ENCODE measurements around the gene PUM2.
"Not testable (repeated sequence)": the region's sequence is repeated elsewhere in the genome, so short reads cannot be mapped to it uniquely, and the experiment has no call there.

The PUM2 gene

DNA sequence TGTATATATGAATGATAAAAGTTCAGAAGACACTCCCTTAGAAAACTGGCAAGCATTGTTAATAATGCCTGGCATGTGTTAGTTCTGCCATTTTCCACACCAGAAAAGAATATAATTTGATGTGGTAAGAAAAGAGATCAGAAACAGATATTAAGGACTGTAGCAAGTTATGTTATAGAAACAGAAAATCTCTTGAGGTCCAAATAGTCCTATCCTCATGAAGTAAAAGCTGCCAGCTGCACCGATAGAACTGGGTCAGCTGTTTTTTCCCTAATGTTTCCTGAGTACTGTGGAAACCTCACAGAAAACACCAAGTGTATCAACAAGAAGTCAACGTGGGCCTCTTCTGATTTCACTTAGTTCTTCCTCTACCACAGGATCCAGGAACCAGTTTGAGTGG, 68.8 kb downstream of the PUM2 start:
- WGBS, result 93% methylated on average over 2 of the region's 2 CpGs
- Histone ChIP-seq H3K36me3 (ENCODE audit: insufficient read depth, low read length) (peaks cover 100% of the 10 kb centered on the region), H3K4me3 (ENCODE audit: low read length) (no peak overlapping the region), H3K27ac (ENCODE audit: low read depth, low read length) (no peak overlapping the region), H3K4me1 (ENCODE audit: insufficient read depth, low read length) (no peaks in the 10 kb centered on the region), H3K27me3 (ENCODE audit: insufficient read depth, low read length) (no peaks in the 10 kb centered on the region), H3K9ac (ENCODE audit: low read depth, low read length) (no peak overlapping the region), H3K9me3 (ENCODE audit: insufficient read depth, low read depth, low read length) (no peaks in the 10 kb centered on the region)

DNA sequence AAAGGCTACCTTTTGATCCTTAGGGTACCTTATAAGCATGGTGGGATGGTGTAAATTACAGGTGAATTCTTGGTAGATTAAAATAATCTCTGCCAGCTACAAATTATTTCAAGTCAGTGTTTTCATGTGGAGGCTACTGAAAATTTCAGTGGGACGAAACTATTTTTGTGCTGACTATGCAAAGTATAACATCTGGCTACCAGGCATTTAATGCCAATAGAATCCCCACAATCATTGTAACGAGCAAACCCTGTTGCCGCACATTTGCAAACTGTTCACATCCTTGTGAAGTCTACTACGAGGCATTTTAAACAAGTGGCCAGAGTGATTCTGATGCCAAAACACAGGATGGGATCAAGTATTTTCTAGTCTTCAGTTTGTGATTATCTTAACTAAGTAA, 77.6 kb downstream of the PUM2 start:
- no peak overlapping the region for H3K9ac ChIP-seq (ENCODE audit: low read depth, low read length)
- no peak overlapping the region for H3K4me3 ChIP-seq (ENCODE audit: low read length)
- H3K4me1 ChIP-seq (ENCODE audit: insufficient read depth, low read length), result no peaks in the 10 kb centered on the region
- WGBS, result 96% methylated on average over 4 of the region's 4 CpGs
- H3K27ac ChIP-seq (ENCODE audit: low read depth, low read length), result no peak overlapping the region
- no peaks in the 10 kb centered on the region for H3K9me3 ChIP-seq (ENCODE audit: insufficient read depth, low read depth, low read length)
- peaks cover 81% of the 10 kb centered on the region for H3K36me3 ChIP-seq (ENCODE audit: insufficient read depth, low read length)
- H3K27me3 ChIP-seq (ENCODE audit: insufficient read depth, low read length), result no peaks in the 10 kb centered on the region

DNA sequence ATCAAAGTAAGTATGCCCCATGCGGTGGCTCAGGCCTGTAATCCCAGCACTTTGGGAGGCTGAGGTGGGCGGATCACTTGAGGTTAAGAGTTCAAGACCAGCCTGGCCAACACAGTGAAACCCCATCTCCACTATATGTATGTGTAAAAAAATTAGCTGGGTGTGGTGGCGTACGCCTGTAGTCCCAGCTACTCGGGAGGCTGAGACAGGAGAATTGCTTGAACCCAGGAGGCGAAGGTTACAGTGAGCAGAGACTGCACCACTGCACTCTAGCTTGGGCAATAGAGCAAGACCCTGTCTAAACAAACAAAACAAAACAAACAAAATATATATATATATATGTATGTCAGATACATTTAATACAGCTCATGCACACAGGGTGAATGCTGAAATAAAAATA, 82.3 kb downstream of the PUM2 start:
- H3K4me3 ChIP-seq (ENCODE audit: low read length); H3K4me1 ChIP-seq (ENCODE audit: insufficient read depth, low read length); H3K9me3 ChIP-seq (ENCODE audit: insufficient read depth, low read depth, low read length); H3K9ac ChIP-seq (ENCODE audit: low read depth, low read length); H3K27me3 ChIP-seq (ENCODE audit: insufficient read depth, low read length); H3K27ac ChIP-seq (ENCODE audit: low read depth, low read length): not testable (repeated sequence)
- H3K36me3 ChIP-seq (ENCODE audit: insufficient read depth, low read length), result peaks cover 64% of the 10 kb centered on the region
- WGBS, result 95% methylated on average over 6 of the region's 6 CpGs

DNA sequence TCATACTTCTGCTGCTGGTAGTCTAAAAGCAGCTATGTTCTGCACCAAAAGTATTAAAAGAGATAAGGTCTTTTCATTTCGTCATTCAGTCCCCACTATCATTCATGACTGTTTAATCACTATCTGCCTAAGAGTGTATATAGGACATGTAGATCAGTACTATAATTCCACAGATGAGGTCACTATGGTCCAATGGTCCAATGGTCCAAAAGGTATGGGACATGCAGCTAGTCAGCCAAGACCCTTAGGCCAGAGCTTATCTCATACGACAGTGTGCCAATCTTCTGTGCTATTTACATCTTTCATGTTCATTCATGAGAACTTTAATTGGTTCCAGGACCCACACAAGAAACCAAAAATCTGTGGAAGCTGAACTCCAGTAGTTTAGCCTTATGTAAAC, 83.1 kb downstream of the PUM2 start:
- no peaks in the 10 kb centered on the region for H3K27me3 ChIP-seq (ENCODE audit: insufficient read depth, low read length)
- H3K4me1 ChIP-seq (ENCODE audit: insufficient read depth, low read length), result no peaks in the 10 kb centered on the region
- H3K27ac ChIP-seq (ENCODE audit: low read depth, low read length), result no peak overlapping the region
- no peaks in the 10 kb centered on the region for H3K9me3 ChIP-seq (ENCODE audit: insufficient read depth, low read depth, low read length)
- H3K4me3 ChIP-seq (ENCODE audit: low read length), result no peak overlapping the region
- no peak overlapping the region for H3K9ac ChIP-seq (ENCODE audit: low read depth, low read length)
- H3K36me3 ChIP-seq (ENCODE audit: insufficient read depth, low read length), result peaks cover 64% of the 10 kb centered on the region
- 94% methylated on average over 1 of the region's 2 CpGs for WGBS

DNA sequence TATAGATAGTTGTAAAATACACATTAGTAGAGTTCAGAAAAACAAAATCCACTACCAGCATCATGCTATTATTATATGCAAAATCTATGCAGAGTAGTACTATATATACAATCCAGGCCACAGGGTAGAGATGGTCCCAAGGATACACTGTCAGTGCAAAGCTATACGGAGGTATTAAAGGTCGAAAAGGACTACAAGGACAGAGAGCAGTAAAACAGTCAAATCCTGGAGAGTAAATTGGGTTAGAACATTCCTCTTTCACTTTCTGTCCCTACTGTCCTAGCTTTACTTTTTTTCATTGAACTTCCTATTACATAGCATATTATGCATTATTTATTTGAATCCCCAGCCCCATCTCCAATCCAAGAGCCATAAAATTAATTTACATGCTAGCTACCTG, 86.0 kb downstream of the PUM2 start:
- H3K36me3 ChIP-seq (ENCODE audit: insufficient read depth, low read length), result peaks cover 67% of the 10 kb centered on the region
- H3K4me1 ChIP-seq (ENCODE audit: insufficient read depth, low read length), result no peaks in the 10 kb centered on the region
- H3K9ac ChIP-seq (ENCODE audit: low read depth, low read length), result no peak overlapping the region
- H3K4me3 ChIP-seq (ENCODE audit: low read length), result no peak overlapping the region
- H3K27ac ChIP-seq (ENCODE audit: low read depth, low read length), result no peak overlapping the region
- 95% methylated on average over 2 of the region's 2 CpGs for WGBS
- no peaks in the 10 kb centered on the region for H3K9me3 ChIP-seq (ENCODE audit: insufficient read depth, low read depth, low read length)
- H3K27me3 ChIP-seq (ENCODE audit: insufficient read depth, low read length), result no peaks in the 10 kb centered on the region

DNA sequence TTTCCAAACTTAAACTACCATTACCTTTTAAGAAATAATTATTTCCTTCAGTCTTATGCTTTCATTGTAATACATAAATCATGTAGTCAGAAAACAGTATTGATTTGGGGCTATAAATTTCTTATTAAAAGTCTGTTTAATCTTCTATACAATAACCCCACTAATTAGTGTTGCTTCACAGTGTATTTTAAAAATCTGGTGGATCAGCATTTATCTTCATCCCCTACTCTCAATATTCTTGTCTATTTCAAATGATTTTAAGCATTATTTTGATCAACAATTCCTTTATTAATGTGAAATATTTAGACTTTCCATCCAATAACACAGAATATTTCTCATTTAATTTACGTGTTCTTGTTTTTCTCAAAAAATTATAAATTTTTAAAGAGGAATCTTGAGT, 93.2 kb downstream of the PUM2 start:
- no CpG with 5 or more reads among the region's 1 CpG for WGBS
- H3K27ac ChIP-seq (ENCODE audit: low read depth, low read length), result no peak overlapping the region
- H3K36me3 ChIP-seq (ENCODE audit: insufficient read depth, low read length), result peaks cover 93% of the 10 kb centered on the region
- H3K27me3 ChIP-seq (ENCODE audit: insufficient read depth, low read length), result no peaks in the 10 kb centered on the region
- no peaks in the 10 kb centered on the region for H3K4me1 ChIP-seq (ENCODE audit: insufficient read depth, low read length)
- no peak overlapping the region for H3K4me3 ChIP-seq (ENCODE audit: low read length)
- H3K9me3 ChIP-seq (ENCODE audit: insufficient read depth, low read depth, low read length), result no peaks in the 10 kb centered on the region
- H3K9ac ChIP-seq (ENCODE audit: low read depth, low read length), result no peak overlapping the region

DNA sequence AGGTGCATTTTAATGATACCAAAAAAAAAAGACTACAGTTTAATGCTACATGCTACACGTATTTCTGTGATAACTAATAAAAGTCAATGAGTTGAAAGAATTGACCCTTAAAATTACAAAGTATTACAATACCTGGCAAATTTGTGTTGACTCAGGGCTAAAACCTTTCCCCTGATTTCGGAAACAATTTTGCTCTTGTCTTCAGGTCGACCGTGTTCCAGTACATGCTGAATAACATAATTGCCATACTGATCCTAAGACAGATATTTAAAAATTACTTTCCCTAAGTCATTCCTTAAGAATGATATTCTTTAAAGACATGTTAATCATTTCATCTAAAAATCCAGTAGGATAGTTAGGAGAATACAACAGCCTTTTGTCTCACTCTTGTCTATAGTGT, 95.9 kb downstream of the PUM2 start:
- H3K27ac ChIP-seq (ENCODE audit: low read depth, low read length), result no peak overlapping the region
- H3K4me3 ChIP-seq (ENCODE audit: low read length), result no peak overlapping the region
- no peak overlapping the region for H3K9ac ChIP-seq (ENCODE audit: low read depth, low read length)
- no peaks in the 10 kb centered on the region for H3K9me3 ChIP-seq (ENCODE audit: insufficient read depth, low read depth, low read length)
- 90% methylated on average over 4 of the region's 4 CpGs for WGBS
- peaks cover 94% of the 10 kb centered on the region for H3K36me3 ChIP-seq (ENCODE audit: insufficient read depth, low read length)
- no peaks in the 10 kb centered on the region for H3K27me3 ChIP-seq (ENCODE audit: insufficient read depth, low read length)
- no peaks in the 10 kb centered on the region for H3K4me1 ChIP-seq (ENCODE audit: insufficient read depth, low read length)

DNA sequence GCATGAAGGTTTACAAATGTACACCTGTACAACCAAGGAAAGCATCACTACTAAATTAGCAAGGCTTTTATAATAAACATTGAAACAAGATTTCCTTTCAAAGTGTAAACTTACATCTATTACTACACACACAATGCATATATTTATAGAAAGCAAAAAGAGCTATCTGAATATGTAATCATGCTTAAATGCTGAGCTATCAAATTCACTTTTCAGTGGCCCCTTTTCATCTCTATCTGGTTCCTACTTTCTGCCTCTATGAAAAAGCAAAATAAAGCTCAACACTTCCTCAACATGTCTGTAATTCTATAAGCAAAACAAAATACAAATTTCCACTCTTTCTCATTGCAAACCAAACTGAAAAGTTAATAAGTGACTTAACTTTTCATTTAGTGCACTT, 100.2 kb downstream of the PUM2 start:
- H3K4me1 ChIP-seq (ENCODE audit: insufficient read depth, low read length), result no peaks in the 10 kb centered on the region
- no peak overlapping the region for H3K4me3 ChIP-seq (ENCODE audit: low read length)
- H3K9ac ChIP-seq (ENCODE audit: low read depth, low read length), result no peak overlapping the region
- peaks cover 79% of the 10 kb centered on the region for H3K36me3 ChIP-seq (ENCODE audit: insufficient read depth, low read length)
- no peaks in the 10 kb centered on the region for H3K9me3 ChIP-seq (ENCODE audit: insufficient read depth, low read depth, low read length)
- H3K27me3 ChIP-seq (ENCODE audit: insufficient read depth, low read length), result no peaks in the 10 kb centered on the region
- no peak overlapping the region for H3K27ac ChIP-seq (ENCODE audit: low read depth, low read length)

DNA sequence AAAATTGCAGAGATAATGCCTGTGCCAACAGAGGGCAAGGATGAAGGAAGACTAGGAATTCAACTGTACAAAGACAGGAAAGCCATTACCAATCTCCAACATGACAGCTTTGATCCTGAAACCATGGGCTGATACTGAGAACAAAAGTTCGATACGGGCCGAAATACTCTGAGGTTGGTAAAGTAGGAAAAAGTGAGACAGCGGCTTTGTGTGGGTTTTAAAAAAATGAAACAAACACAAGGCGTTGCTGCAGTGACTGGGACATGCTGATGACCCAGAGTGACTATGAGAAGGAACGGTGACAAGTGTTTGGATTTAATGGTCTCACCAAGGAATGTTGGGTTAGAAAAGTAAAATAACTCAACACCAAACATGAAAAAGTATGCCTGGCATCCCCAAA, 101.5 kb downstream of the PUM2 start:
- WGBS, result 97% methylated on average over 6 of the region's 6 CpGs
- H3K36me3 ChIP-seq (ENCODE audit: insufficient read depth, low read length), result peaks cover 67% of the 10 kb centered on the region

DNA sequence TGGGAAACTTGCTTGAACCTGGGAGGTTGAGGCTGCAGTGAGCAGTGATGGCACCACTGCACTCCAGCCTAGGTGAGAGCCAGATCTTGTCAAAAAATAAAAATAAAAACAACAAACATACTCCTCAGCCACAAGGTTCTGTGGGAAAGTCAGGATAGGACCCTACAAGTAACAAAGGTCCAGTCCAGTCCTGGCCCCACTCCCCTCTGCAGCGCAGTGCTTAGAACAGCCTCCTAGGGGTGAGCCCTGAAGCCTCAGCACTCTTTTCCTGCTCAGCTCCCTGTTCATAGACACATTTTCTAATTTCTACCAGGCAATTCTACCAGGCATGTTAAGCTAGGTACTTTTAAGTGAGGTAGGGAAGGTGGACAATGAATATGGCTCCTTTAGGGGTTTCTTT, 103.6 kb downstream of the PUM2 start:
- H3K4me1 ChIP-seq (ENCODE audit: insufficient read depth, low read length), result peaks cover 7% of the 10 kb centered on the region; the same call in 1 of the 2 replicates
- no peak overlapping the region for H3K9ac ChIP-seq (ENCODE audit: low read depth, low read length)
- no peak overlapping the region for H3K4me3 ChIP-seq (ENCODE audit: low read length)
- no peaks in the 10 kb centered on the region for H3K27me3 ChIP-seq (ENCODE audit: insufficient read depth, low read length)
- H3K36me3 ChIP-seq (ENCODE audit: insufficient read depth, low read length), result peaks cover 46% of the 10 kb centered on the region
- WGBS, result 96% methylated on average over 1 of the region's 1 CpG
- no peaks in the 10 kb centered on the region for H3K9me3 ChIP-seq (ENCODE audit: insufficient read depth, low read depth, low read length)
- H3K27ac ChIP-seq (ENCODE audit: low read depth, low read length), result no peak overlapping the region

More for the DNA sequence above, 101.5 kb downstream of the PUM2 start:
- Histone ChIP-seq H3K27ac (ENCODE audit: low read depth, low read length) (no peak overlapping the region), H3K27me3 (ENCODE audit: insufficient read depth, low read length) (no peaks in the 10 kb centered on the region), H3K4me3 (ENCODE audit: low read length) (no peak overlapping the region), H3K9me3 (ENCODE audit: insufficient read depth, low read depth, low read length) (no peaks in the 10 kb centered on the region), H3K9ac (ENCODE audit: low read depth, low read length) (no peak overlapping the region), H3K4me1 (ENCODE audit: insufficient read depth, low read length) (no peaks in the 10 kb centered on the region)

DNA sequence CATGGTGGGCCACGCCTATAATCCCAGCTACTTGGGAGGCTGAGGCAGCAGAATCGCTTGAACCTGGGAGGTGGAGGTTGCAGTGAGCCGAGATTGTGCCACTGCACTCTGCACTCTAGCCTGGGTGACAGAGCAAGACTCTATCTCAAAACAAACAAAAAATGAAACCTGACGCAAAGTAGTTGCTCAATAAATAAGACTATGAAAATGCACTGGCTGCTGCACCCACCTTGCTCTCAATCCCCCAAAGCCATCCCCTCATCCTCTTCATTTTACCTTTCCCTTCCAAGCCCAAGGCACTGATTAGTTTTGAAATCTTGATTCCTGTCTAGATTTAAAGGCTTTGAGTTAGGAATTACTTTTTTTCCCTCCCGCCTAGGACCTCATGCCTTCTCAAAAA, 107.0 kb downstream of the PUM2 start:
- not testable (repeated sequence) for H3K9me3 ChIP-seq (ENCODE audit: insufficient read depth, low read depth, low read length)
- peaks cover 11% of the 10 kb centered on the region for H3K36me3 ChIP-seq (ENCODE audit: insufficient read depth, low read length)
- 92% methylated on average over 5 of the region's 5 CpGs for WGBS

DNA sequence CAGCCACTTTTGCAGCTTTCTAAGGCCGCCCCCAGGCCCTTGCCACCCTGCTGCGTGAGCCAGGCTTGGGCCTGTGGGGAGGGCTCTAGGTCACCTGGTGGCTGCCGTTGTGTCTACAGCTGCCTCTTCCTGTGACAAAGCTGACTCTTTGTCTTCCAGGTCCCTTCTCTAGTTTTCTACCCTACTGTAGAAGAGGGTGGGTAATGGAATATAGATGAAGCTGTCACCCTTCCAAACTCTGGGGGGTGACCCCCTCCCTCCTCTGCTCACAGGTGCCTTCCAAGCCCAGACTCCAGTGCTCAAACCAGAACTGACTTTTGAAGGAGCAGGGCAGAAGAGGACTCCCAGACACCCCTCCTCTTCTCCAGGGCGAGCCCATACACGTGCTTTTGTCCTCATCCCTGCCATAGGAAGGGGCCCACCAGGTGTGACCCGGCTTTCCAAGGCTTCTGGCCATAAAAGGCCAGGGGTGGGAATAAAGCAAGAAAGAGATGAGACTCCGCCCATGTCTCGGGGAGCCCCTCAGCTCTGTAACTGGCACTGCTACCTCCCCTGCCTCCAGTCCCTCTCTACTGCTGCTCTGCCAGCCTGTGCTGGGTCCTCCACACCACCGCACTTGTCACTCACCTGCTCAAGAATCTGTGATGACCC, 107.8 kb downstream of the PUM2 start:
- H3K27ac ChIP-seq (ENCODE audit: low read depth, low read length), result no peak overlapping the region
- no peak overlapping the region for H3K4me3 ChIP-seq (ENCODE audit: low read length)
- 75% methylated on average over 9 of the region's 9 CpGs for WGBS

More for the DNA sequence above, 107.0 kb downstream of the PUM2 start:
- H3K9ac ChIP-seq (ENCODE audit: low read depth, low read length); H3K27ac ChIP-seq (ENCODE audit: low read depth, low read length); H3K4me3 ChIP-seq (ENCODE audit: low read length); H3K4me1 ChIP-seq (ENCODE audit: insufficient read depth, low read length); H3K27me3 ChIP-seq (ENCODE audit: insufficient read depth, low read length): not testable (repeated sequence)

More for the DNA sequence above, 107.8 kb downstream of the PUM2 start:
- Histone ChIP-seq H3K9me3 (ENCODE audit: insufficient read depth, low read depth, low read length) (no peaks in the 10 kb centered on the region), H3K36me3 (ENCODE audit: insufficient read depth, low read length) (peaks cover 5% of the 10 kb centered on the region; the same call in 1 of the 2 replicates), H3K27me3 (ENCODE audit: insufficient read depth, low read length) (no peaks in the 10 kb centered on the region), H3K4me1 (ENCODE audit: insufficient read depth, low read length) (peaks cover 7% of the 10 kb centered on the region; the same call in 1 of the 2 replicates), H3K9ac (ENCODE audit: low read depth, low read length) (no peak overlapping the region)

Measured in HUES64 (cell line).